ENCODE data around the gene FBXO39.

The FBXO39 gene

DNA sequence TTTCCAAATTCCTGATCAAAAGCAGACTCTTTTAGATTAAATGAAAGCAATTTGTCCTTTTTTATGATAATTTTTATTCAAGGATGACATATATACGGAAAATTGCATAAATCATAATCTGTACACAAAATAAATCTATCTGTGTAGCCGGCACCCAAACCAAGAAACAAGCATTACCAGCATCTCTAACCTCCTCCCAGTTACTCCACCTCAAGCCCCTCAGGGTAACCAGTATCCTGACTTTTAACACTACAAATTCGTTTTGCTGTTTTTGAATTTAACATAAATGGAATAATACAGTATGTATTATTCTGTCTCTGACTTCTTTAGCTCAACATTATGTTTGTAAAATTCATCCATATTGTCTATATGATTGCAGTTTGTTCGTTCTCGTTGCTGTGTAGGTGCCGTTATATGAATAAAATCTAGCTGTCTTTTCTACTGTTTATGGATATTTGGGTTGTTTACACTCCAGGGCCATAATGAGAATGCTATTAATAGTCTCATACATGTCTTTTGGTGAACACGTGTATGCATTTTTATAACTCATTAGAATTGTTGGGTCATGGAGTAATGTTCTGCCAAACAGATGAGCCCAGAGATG lies 54.5 kb downstream of the FBXO39 start:
- Histone ChIP-seq H3K4me2 (ENCODE audit: low read length) (no peak overlapping the region), H3K9me3 (ENCODE audit: insufficient read depth, low read length) (no peaks in the 10 kb centered on the region), H2AFZ (ENCODE audit: low read depth, low read length) (no peak overlapping the region), H3K27me3 (ENCODE audit: low read depth, low read length) (peaks cover 3% of the 10 kb centered on the region; the same call in 1 of the 2 replicates), H3K4me3 (ENCODE audit: low read length) (no peak overlapping the region), H3K9ac (ENCODE audit: low read length) (no peak overlapping the region), H3K27ac (ENCODE audit: low read length) (no peak overlapping the region), H3K36me3 (replicated peaks; ENCODE audit: low read depth, low read length) (no peaks in the 10 kb centered on the region), H3K4me1 (ENCODE audit: low read length) (no peaks in the 10 kb centered on the region), H3K79me2 (ENCODE audit: low read length) (no peaks in the 10 kb centered on the region), H4K20me1 (ENCODE audit: insufficient read depth, low read length) (no peaks in the 10 kb centered on the region)
- TF ChIP-seq EZH2phosphoT487 (IDR thresholded peaks at IDR 0.05; ENCODE audit: low read depth) = no peak
- TF ChIP-seq, protein P1, sequence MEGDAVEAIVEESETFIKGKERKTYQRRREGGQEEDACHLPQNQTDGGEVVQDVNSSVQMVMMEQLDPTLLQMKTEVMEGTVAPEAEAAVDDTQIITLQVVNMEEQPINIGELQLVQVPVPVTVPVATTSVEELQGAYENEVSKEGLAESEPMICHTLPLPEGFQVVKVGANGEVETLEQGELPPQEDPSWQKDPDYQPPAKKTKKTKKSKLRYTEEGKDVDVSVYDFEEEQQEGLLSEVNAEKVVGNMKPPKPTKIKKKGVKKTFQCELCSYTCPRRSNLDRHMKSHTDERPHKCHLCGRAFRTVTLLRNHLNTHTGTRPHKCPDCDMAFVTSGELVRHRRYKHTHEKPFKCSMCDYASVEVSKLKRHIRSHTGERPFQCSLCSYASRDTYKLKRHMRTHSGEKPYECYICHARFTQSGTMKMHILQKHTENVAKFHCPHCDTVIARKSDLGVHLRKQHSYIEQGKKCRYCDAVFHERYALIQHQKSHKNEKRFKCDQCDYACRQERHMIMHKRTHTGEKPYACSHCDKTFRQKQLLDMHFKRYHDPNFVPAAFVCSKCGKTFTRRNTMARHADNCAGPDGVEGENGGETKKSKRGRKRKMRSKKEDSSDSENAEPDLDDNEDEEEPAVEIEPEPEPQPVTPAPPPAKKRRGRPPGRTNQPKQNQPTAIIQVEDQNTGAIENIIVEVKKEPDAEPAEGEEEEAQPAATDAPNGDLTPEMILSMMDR (IDR thresholded peaks at IDR 0.05; ENCODE audit: low read depth, low read length) = no peak

GRCh38 chr17:6831661-6832263 lies 55.7 kb downstream of the FBXO39 start, which contains the start of gene TEKT1:
TEKT1 (minus strand) TSS chr17:6831729; CDS start chr17:6830376, 1,353 bp downstream.
- Histone ChIP-seq H2AFZ (ENCODE audit: low read depth, low read length) (no peak within 1 kb of the TSS), H3K79me2 (ENCODE audit: low read length) (no peaks in the 10 kb centered on the region), H4K20me1 (ENCODE audit: insufficient read depth, low read length) (no peaks in the 10 kb centered on the region), H3K4me3 (ENCODE audit: low read length) (no peak within 1 kb of the TSS), H3K27ac (ENCODE audit: low read length) (no peak within 1 kb of the TSS), H3K9me3 (ENCODE audit: insufficient read depth, low read length) (no peaks in the 10 kb centered on the region), H3K4me1 (ENCODE audit: low read length) (no peaks in the 10 kb centered on the region), H3K27me3 (ENCODE audit: low read depth, low read length) (peaks cover 9% of the 10 kb centered on the region; the same call in 1 of the 2 replicates), H3K9ac (ENCODE audit: low read length) (no peak within 1 kb of the TSS), H3K36me3 (replicated peaks; ENCODE audit: low read depth, low read length) (no peaks in the 10 kb centered on the region), H3K4me2 (ENCODE audit: low read length) (no peak within 1 kb of the TSS)
- TF ChIP-seq EZH2phosphoT487 (IDR thresholded peaks at IDR 0.05; ENCODE audit: low read depth) = no peak
- TF ChIP-seq, protein P1 (IDR thresholded peaks at IDR 0.05; ENCODE audit: low read depth, low read length) = no peak

Data from OCI-LY3 (cell line).